ENCODE data around the gene TRIM67. TPM values are rescaled to one million over a fixed set of nuclear protein-coding genes. Genes with fewer than 3 reads are reported as not detected.

Gene TRIM67
- total and polyA plus RNA-seq, 4 donors, result under 0.01 to 0.09 TPM; not detected in 2

- ATAC-seq (ENCODE audit: insufficient read depth, low FRiP score) (no peak), DNase-seq (no peak)
- no peak overlapping the region for H3K27ac ChIP-seq (ENCODE audit: low read depth in 1 of 2, low read length in 1 of 2)
- H3K36me3 ChIP-seq (ENCODE audit: control insufficient read depth in 4 of 4, insufficient read depth in 4 of 4, low read length in 4 of 4), result no peaks in the 10 kb centered on the region
- WGBS, 2 donors, result 86 to 88% methylated on average over 11 of the region's 11 CpGs
- TF ChIP-seq, protein P1, sequence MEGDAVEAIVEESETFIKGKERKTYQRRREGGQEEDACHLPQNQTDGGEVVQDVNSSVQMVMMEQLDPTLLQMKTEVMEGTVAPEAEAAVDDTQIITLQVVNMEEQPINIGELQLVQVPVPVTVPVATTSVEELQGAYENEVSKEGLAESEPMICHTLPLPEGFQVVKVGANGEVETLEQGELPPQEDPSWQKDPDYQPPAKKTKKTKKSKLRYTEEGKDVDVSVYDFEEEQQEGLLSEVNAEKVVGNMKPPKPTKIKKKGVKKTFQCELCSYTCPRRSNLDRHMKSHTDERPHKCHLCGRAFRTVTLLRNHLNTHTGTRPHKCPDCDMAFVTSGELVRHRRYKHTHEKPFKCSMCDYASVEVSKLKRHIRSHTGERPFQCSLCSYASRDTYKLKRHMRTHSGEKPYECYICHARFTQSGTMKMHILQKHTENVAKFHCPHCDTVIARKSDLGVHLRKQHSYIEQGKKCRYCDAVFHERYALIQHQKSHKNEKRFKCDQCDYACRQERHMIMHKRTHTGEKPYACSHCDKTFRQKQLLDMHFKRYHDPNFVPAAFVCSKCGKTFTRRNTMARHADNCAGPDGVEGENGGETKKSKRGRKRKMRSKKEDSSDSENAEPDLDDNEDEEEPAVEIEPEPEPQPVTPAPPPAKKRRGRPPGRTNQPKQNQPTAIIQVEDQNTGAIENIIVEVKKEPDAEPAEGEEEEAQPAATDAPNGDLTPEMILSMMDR (IDR thresholded peaks at IDR 0.05; ENCODE audit: control extremely low read depth, extremely low read depth), result no peak
- no peak overlapping the region for H3K4me3 ChIP-seq
- H3K9ac ChIP-seq (ENCODE audit: insufficient read depth in 1 of 2, low read length in 2 of 2), result no peak overlapping the region
- no peaks in the 10 kb centered on the region for H3K4me1 ChIP-seq (ENCODE audit: control insufficient read depth in 5 of 5, insufficient read depth in 5 of 5, low read length in 5 of 5)
- peaks cover 0 to 11% (median 0%) of the 10 kb centered on the region in 4 donors for H3K9me3 ChIP-seq (ENCODE audit: control insufficient read depth in 4 of 4, insufficient read depth in 3 of 4, low read length in 3 of 4)
- H3K27me3 ChIP-seq (ENCODE audit: control insufficient read depth in 3 of 3, insufficient read depth in 3 of 3, low read length in 2 of 3), result peaks cover 0 to 8% (median 2%) of the 10 kb centered on the region in 3 donors
Observed at GRCh38 chr1:231185391-231185790, 23.5 kb downstream of the TRIM67 start.

DNA sequence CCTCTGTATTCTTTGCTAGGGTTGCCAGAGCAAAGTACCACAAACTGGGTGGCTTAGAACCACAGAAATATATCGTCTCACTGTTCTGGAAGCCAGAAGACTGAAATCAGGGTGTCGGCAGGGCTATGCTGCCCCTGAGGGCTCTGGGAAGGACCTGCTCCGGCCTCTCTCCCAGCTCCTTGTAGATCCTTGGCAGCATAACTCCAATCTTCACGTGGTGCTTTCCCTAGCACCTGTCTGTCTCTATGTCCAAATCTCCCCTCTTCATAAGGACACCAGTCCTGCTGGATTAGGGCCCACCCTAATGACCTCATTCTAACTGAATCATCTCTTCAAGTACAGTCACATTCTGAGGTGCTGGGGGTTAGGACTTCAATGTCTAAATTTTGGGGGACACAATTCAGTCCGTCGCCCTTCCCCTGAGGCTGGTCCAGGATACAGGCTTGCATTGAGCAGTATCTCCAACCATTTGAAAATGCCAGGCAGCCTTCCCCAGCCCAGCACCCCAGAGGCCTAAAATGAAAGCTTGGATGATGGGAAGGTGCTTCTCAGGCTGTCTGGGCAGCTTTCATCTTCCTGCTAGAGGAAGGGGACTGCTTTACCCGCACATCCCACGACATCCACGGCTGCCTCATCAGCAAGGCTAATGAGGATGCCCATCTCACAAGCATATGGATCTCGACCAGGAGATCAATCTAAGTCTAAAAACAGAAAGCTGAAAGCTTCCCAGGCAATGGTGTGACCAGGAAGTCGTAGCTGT is 24.7 kb downstream of the TRIM67 start:
- 77 to 81% methylated on average over 11 of the region's 11 CpGs for WGBS, 2 donors
- TF ChIP-seq, protein P1 (IDR thresholded peaks at IDR 0.05; ENCODE audit: control extremely low read depth, extremely low read depth), result no peak
- ATAC-seq (ENCODE audit: insufficient read depth, low FRiP score) (no peak), DNase-seq (no peak)
- Histone ChIP-seq H3K36me3 (ENCODE audit: control insufficient read depth in 4 of 4, insufficient read depth in 4 of 4, low read length in 4 of 4) (no peaks in the 10 kb centered on the region), H3K27ac (ENCODE audit: low read depth in 1 of 2, low read length in 1 of 2) (no peak overlapping the region), H3K27me3 (ENCODE audit: control insufficient read depth in 3 of 3, insufficient read depth in 3 of 3, low read length in 2 of 3) (peaks cover 0 to 8% (median 2%) of the 10 kb centered on the region in 3 donors), H3K4me1 (ENCODE audit: control insufficient read depth in 5 of 5, insufficient read depth in 5 of 5, low read length in 5 of 5) (no peaks in the 10 kb centered on the region), H3K9ac (ENCODE audit: insufficient read depth in 1 of 2, low read length in 2 of 2) (no peak overlapping the region), H3K9me3 (ENCODE audit: control insufficient read depth in 4 of 4, insufficient read depth in 3 of 4, low read length in 3 of 4) (peaks cover 0 to 11% (median 0%) of the 10 kb centered on the region in 4 donors), H3K4me3 (no peak overlapping the region)

- Histone ChIP-seq H3K4me3 (no peak overlapping the region), H3K9ac (ENCODE audit: insufficient read depth in 1 of 2, low read length in 2 of 2) (no peak overlapping the region), H3K9me3 (ENCODE audit: control insufficient read depth in 4 of 4, insufficient read depth in 3 of 4, low read length in 3 of 4) (peaks cover 0 to 8% (median 0%) of the 10 kb centered on the region in 4 donors), H3K36me3 (ENCODE audit: control insufficient read depth in 4 of 4, insufficient read depth in 4 of 4, low read length in 4 of 4) (no peaks in the 10 kb centered on the region), H3K27me3 (ENCODE audit: control insufficient read depth in 3 of 3, insufficient read depth in 3 of 3, low read length in 2 of 3) (peaks cover 0 to 8% (median 2%) of the 10 kb centered on the region in 3 donors), H3K4me1 (ENCODE audit: control insufficient read depth in 5 of 5, insufficient read depth in 5 of 5, low read length in 5 of 5) (peaks cover 0 to 3% (median 0%) of the 10 kb centered on the region in 5 donors), H3K27ac (ENCODE audit: low read depth in 1 of 2, low read length in 1 of 2) (no peak overlapping the region)
- no peak for ATAC-seq (ENCODE audit: insufficient read depth, low FRiP score)
- 48 to 55% methylated on average over 10 of the region's 10 CpGs for WGBS, 2 donors
- DNase-seq, result no peak
- TF ChIP-seq, protein P1 (IDR thresholded peaks at IDR 0.05; ENCODE audit: control extremely low read depth, extremely low read depth), result no peak
Observed at GRCh38 chr1:231187571-231187970, 25.7 kb downstream of the TRIM67 start.

All from lung (tissue), 12 donors.